Neural cell (in vitro differentiated cells): ENCODE data around the gene ANKRD6. TPM values are rescaled to one million over a fixed set of nuclear protein-coding genes. Genes with fewer than 3 reads are reported as not detected.

Experiments
- H2AFZ ChIP-seq: fragments of 200-600, 300-800 bp; sonication (generic), shearing (Covaris generic); 2 replicates; pipeline ENCODE4 v1.6.0; 2014; ENCODE audit warnings: low read depth, mild to moderate bottlenecking, antibody characterized with exemption, low read length, moderate library complexity
- H3F3A ChIP-seq: fragments of 200-600 bp; shearing (Covaris generic); 2 replicates; pipeline ENCODE4 v1.6.1; 2016; ENCODE audit warnings: mild to moderate bottlenecking, moderate library complexity, mixed read lengths, antibody characterized with exemption, low read length; ENCODE audit not compliant: insufficient read depth, poor library complexity, severe bottlenecking
- H3K27ac ChIP-seq: fragments of 200-600, 300-800 bp; sonication (generic), shearing (Covaris generic); 2 replicates; pipeline ENCODE4 v1.5.1; 2014; ENCODE audit warnings: mild to moderate bottlenecking, low read length, moderate library complexity
- H3K27me3 ChIP-seq: fragments of 300-800, 200-600 bp; sonication (generic), shearing (Covaris generic); 2 replicates; pipeline ENCODE4 v1.6.0; 2014; ENCODE audit warnings: mild to moderate bottlenecking, low read depth, low read length, moderate library complexity; ENCODE audit not compliant: insufficient read depth
- H3K36me3 ChIP-seq: fragments of 300-800, 200-600 bp; sonication (generic), shearing (Covaris generic); 2 replicates; pipeline ENCODE4 v1.5.1; 2014; ENCODE audit warnings: mild to moderate bottlenecking, antibody characterized with exemption, low read length, moderate library complexity; ENCODE audit not compliant: insufficient read depth
- H3K4me2 ChIP-seq: fragments of 300-800, 200-600 bp; sonication (generic), shearing (Covaris generic); 2 replicates; pipeline ENCODE4 v1.6.0; 2014; ENCODE audit warnings: mild to moderate bottlenecking, low read length
- H3K4me3 ChIP-seq: fragments of 300-800, 200-600 bp; sonication (generic), shearing (Covaris generic); 2 replicates; pipeline ENCODE4 v1.5.1; 2014; ENCODE audit warnings: mild to moderate bottlenecking, low read length, moderate library complexity
- H3K79me2 ChIP-seq: fragments of 200-600 bp; shearing (Covaris generic); replicated peaks from 2 replicates; pipeline ENCODE4 v1.6.0; 2014; ENCODE audit warnings: mild to moderate bottlenecking, low read length, moderate library complexity; ENCODE audit not compliant: insufficient read depth
- H3K9ac ChIP-seq: fragments of 300-800, 200-600 bp; sonication (generic), shearing (Covaris generic); 2 replicates; pipeline ENCODE4 v1.6.1; 2016; ENCODE audit warnings: mild to moderate bottlenecking, low read length, mixed read lengths
- H3K9me2 ChIP-seq: fragments of 200-600 bp; shearing (Covaris generic); 2 replicates; pipeline ENCODE4 v1.6.1; 2016; ENCODE audit warnings: mild to moderate bottlenecking, low read length, mixed read lengths; ENCODE audit not compliant: insufficient read depth
- H3K9me3 ChIP-seq: fragments of 200-600, 300-800 bp; sonication (generic), shearing (Covaris generic); 2 replicates; pipeline ENCODE4 v1.6.1; 2016; ENCODE audit warnings: mild to moderate bottlenecking, mixed run types, low read length, moderate library complexity, mixed read lengths
- H4K20me1 ChIP-seq: fragments of 200-600 bp; shearing (Covaris generic); 2 replicates; pipeline ENCODE4 v1.6.1; 2016; ENCODE audit warnings: mild to moderate bottlenecking, mixed run types; ENCODE audit not compliant: insufficient read depth
- EP300 ChIP-seq: fragments of 450-650 bp; conservative IDR thresholded peaks from 2 replicates; pipeline ENCODE4 v1.6.1; 2014; ENCODE audit warnings: antibody characterized with exemption, mild to moderate bottlenecking, moderate library complexity; ENCODE audit not compliant: poor library complexity, severe bottlenecking
- EZH2 ChIP-seq: fragments of 200-600, 300-800 bp; shearing (Covaris generic), sonication (generic); IDR thresholded peaks from 2 replicates; pipeline ENCODE4 v1.6.1; 2014; ENCODE audit warnings: antibody characterized with exemption, low read length, borderline replicate concordance, mild to moderate bottlenecking; ENCODE audit not compliant: insufficient read depth, poor library complexity, severe bottlenecking
- MXI1 ChIP-seq: fragments of 450-650 bp; conservative IDR thresholded peaks from 2 replicates; pipeline ENCODE4 v1.6.1; 2014; ENCODE audit warnings: antibody characterized with exemption, mild to moderate bottlenecking; ENCODE audit not compliant: poor library complexity, severe bottlenecking
- POLR2AphosphoS5 ChIP-seq: IDR thresholded peaks from 2 replicates; pipeline ENCODE4 v1.6.1; 2012
- RAD21 ChIP-seq: fragments of 450-650 bp; conservative IDR thresholded peaks from 2 replicates; pipeline ENCODE4 v1.6.1; 2014; ENCODE audit warnings: antibody characterized with exemption, mild to moderate bottlenecking, moderate library complexity
- SMC3 ChIP-seq: fragments of 450-650 bp; conservative IDR thresholded peaks from 2 replicates; pipeline ENCODE4 v1.6.1; 2014; ENCODE audit warnings: antibody characterized with exemption, mild to moderate bottlenecking, moderate library complexity; ENCODE audit not compliant: poor library complexity
- TAF1 ChIP-seq: IDR thresholded peaks from 2 replicates; pipeline ENCODE4 v1.6.1; 2012; ENCODE audit warnings: low read depth
- polyA plus RNA-seq: library from polyadenylated mRNA; depleted of rRNA; stranded (reverse); fragments of >200 nt; gene quantifications from 2 replicates; pipeline ENCODE4 v1.2.3, GENCODE V29; 2014
- TF ChIP-seq, protein P1 (sequence below): fragments of 450-650 bp; IDR thresholded peaks from 2 replicates; pipeline ENCODE4 v1.5.1; 2014; ENCODE audit warnings: antibody characterized with exemption, mild to moderate bottlenecking, moderate library complexity; ENCODE audit not compliant: poor library complexity, severe bottlenecking
- TF ChIP-seq, protein P2 (sequence below): IDR thresholded peaks from 2 replicates; pipeline ENCODE4 v1.6.1; 2012; ENCODE audit warnings: borderline replicate concordance

Gene ANKRD6
- polyA plus RNA-seq, 1 donor from 2014 or later, result 43.5 TPM

DNA sequence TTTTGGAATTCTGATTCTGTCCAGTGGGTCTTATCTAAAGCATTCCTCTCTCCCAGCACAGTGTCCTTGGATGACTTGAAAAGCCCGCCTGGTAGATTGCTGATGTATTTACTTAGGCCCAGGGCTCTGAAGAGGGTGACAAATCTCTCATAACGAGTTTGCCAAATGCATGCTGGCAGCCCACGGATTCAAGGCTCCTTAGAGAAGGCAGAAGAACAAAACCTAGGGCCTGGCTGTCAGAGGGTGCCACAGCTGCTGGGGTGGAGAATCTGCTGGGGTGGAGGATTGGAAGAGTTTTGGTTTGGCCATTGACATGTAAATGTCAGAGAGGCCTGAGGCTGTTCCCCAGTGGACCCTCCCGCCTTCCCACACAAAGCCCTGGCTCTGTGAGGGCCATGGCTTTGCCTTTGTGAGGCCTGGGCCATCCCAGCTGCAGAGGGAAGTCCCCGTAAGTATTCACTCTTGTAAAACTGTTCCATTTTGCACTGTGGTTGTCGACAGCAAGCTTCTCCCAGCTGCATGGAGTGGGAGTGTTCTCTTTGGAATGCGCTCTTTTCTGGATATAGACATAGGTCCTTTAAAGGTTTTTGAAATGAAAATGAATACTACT lies 50.3 kb downstream of the ANKRD6 start:
- no peak overlapping the region for H3K4me3 ChIP-seq
- no peak overlapping the region for H3K27ac ChIP-seq
- H3F3A ChIP-seq, result no peaks in the 10 kb centered on the region
- H4K20me1 ChIP-seq, result no peaks in the 10 kb centered on the region
- TF ChIP-seq EZH2, result no peak
- TF ChIP-seq MXI1, result no peak
- TF ChIP-seq TAF1, result no peak
- TF ChIP-seq, protein P1, sequence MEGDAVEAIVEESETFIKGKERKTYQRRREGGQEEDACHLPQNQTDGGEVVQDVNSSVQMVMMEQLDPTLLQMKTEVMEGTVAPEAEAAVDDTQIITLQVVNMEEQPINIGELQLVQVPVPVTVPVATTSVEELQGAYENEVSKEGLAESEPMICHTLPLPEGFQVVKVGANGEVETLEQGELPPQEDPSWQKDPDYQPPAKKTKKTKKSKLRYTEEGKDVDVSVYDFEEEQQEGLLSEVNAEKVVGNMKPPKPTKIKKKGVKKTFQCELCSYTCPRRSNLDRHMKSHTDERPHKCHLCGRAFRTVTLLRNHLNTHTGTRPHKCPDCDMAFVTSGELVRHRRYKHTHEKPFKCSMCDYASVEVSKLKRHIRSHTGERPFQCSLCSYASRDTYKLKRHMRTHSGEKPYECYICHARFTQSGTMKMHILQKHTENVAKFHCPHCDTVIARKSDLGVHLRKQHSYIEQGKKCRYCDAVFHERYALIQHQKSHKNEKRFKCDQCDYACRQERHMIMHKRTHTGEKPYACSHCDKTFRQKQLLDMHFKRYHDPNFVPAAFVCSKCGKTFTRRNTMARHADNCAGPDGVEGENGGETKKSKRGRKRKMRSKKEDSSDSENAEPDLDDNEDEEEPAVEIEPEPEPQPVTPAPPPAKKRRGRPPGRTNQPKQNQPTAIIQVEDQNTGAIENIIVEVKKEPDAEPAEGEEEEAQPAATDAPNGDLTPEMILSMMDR, result no peak
- TF ChIP-seq POLR2AphosphoS5, result no peak
- TF ChIP-seq RAD21, result no peak
- TF ChIP-seq, protein P2, sequence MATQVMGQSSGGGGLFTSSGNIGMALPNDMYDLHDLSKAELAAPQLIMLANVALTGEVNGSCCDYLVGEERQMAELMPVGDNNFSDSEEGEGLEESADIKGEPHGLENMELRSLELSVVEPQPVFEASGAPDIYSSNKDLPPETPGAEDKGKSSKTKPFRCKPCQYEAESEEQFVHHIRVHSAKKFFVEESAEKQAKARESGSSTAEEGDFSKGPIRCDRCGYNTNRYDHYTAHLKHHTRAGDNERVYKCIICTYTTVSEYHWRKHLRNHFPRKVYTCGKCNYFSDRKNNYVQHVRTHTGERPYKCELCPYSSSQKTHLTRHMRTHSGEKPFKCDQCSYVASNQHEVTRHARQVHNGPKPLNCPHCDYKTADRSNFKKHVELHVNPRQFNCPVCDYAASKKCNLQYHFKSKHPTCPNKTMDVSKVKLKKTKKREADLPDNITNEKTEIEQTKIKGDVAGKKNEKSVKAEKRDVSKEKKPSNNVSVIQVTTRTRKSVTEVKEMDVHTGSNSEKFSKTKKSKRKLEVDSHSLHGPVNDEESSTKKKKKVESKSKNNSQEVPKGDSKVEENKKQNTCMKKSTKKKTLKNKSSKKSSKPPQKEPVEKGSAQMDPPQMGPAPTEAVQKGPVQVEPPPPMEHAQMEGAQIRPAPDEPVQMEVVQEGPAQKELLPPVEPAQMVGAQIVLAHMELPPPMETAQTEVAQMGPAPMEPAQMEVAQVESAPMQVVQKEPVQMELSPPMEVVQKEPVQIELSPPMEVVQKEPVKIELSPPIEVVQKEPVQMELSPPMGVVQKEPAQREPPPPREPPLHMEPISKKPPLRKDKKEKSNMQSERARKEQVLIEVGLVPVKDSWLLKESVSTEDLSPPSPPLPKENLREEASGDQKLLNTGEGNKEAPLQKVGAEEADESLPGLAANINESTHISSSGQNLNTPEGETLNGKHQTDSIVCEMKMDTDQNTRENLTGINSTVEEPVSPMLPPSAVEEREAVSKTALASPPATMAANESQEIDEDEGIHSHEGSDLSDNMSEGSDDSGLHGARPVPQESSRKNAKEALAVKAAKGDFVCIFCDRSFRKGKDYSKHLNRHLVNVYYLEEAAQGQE, result no peak
- TF ChIP-seq SMC3, result no peak
- TF ChIP-seq EP300, result no peak
- no peak overlapping the region for H3K4me2 ChIP-seq
- H3K9me2 ChIP-seq, result no peaks in the 10 kb centered on the region
- H2AFZ ChIP-seq, result no peak overlapping the region
- no peak overlapping the region for H3K9ac ChIP-seq
- H3K36me3 ChIP-seq, result no peaks in the 10 kb centered on the region
- no peaks in the 10 kb centered on the region for H3K9me3 ChIP-seq
- no peaks in the 10 kb centered on the region for H3K27me3 ChIP-seq
- H3K79me2 ChIP-seq, result no peaks in the 10 kb centered on the region

DNA sequence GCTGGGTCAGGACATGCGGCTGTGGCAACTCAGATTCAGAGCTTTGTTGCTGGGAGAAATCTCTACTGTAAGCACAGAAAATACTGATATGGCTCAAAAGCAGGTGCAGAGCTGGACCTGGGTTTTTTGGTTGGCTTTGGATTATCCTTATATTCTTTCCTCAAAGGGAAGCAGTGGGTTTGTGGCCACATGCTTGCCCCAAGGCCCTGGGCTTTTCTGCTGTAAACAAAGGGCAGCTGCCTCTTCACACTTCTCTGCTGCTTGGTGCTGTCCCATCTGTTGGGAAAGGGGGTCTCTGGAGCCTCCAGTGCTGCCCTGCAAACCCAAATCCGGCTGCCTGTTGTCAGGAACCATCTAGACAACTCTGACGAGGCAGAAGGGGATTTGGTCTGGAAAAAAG lies 52.4 kb downstream of the ANKRD6 start:
- TF ChIP-seq, protein P2, result no peak
- TF ChIP-seq MXI1 (no peak), EZH2 (no peak), RAD21 (no peak), EP300 (no peak), SMC3 (no peak), TAF1 (no peak)
- TF ChIP-seq, protein P1, result no peak

More for the DNA sequence above, 52.4 kb downstream of the ANKRD6 start:
- Histone ChIP-seq H3K27ac (no peak overlapping the region), H3K9ac (no peak overlapping the region), H3K9me3 (no peaks in the 10 kb centered on the region), H3K4me2 (no peak overlapping the region), H3K27me3 (no peaks in the 10 kb centered on the region), H3K4me3 (no peak overlapping the region), H2AFZ (no peak overlapping the region), H3K79me2 (no peaks in the 10 kb centered on the region), H4K20me1 (no peaks in the 10 kb centered on the region), H3F3A (no peaks in the 10 kb centered on the region), H3K9me2 (no peaks in the 10 kb centered on the region), H3K36me3 (no peaks in the 10 kb centered on the region)
